WTC11 (cell line): ENCODE results near the gene TGFBRAP1.

ENCODE experiments used
- ETV6 ChIP-seq: sonication (generic); formaldehyde crosslinking; IDR thresholded peaks from 2 replicates; pipeline ENCODE4 v1.8.1; 2022; ENCODE audit warnings: mild to moderate bottlenecking, missing genetic modification reagents
- FOXJ3 ChIP-seq: sonication (generic); formaldehyde crosslinking; IDR thresholded peaks from 2 replicates; pipeline ENCODE4 v1.9.0; 2021; ENCODE audit warnings: missing genetic modification reagents, mild to moderate bottlenecking, borderline replicate concordance
- TCF7 ChIP-seq: sonication (generic); formaldehyde crosslinking; IDR thresholded peaks from 2 replicates; pipeline ENCODE4 v1.8.0; 2022; ENCODE audit warnings: mild to moderate bottlenecking, low read depth, missing genetic modification reagents, moderate library complexity
- ZNF121 ChIP-seq: sonication (generic); formaldehyde crosslinking; IDR thresholded peaks from 2 replicates; pipeline ENCODE4 v1.8.0; 2023; ENCODE audit warnings: missing genetic modification reagents
- TF ChIP-seq, protein P1 (sequence below): fragments of 200-600 bp; IDR thresholded peaks from 2 replicates; pipeline ENCODE4 v1.8.0; 2022; ENCODE audit warnings: antibody characterized with exemption
- TF ChIP-seq, protein P2 (sequence below): sonication (generic); formaldehyde crosslinking; conservative IDR thresholded peaks from 2 replicates; pipeline ENCODE4 v1.8.1; 2023; ENCODE audit warnings: mild to moderate bottlenecking, low read depth, missing genetic modification reagents, moderate library complexity
- TF ChIP-seq, protein P3 (sequence below): sonication (generic); formaldehyde crosslinking; IDR thresholded peaks from 2 replicates; pipeline ENCODE4 v1.8.0; 2022; ENCODE audit warnings: mild to moderate bottlenecking, missing genetic modification reagents
- TF ChIP-seq, protein P4 (sequence below): sonication (generic); formaldehyde crosslinking; IDR thresholded peaks from 2 replicates; pipeline ENCODE4 v1.8.1; 2022; ENCODE audit warnings: low read depth, missing genetic modification reagents, borderline replicate concordance

DNA sequence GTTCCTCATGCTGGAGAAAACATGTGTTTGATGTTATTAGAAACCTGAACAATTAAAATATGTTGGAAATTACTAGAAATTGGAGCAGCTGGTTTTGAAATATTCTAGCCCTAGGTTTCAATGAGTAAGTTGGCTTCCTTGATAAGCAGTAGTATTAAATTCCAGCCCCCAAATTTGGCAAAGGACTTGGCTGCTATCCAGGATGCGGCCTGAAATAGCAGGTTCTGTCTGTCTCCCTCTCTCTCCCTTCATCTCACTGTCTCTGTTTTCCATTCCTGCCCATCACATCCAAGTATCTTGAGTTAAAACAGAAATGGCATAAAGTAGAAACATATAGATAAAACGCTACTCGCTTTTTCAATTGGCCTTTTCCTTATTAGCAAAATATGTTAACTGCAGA, 108.9 kb downstream of the TGFBRAP1 start:
- TF ChIP-seq, protein P1, sequence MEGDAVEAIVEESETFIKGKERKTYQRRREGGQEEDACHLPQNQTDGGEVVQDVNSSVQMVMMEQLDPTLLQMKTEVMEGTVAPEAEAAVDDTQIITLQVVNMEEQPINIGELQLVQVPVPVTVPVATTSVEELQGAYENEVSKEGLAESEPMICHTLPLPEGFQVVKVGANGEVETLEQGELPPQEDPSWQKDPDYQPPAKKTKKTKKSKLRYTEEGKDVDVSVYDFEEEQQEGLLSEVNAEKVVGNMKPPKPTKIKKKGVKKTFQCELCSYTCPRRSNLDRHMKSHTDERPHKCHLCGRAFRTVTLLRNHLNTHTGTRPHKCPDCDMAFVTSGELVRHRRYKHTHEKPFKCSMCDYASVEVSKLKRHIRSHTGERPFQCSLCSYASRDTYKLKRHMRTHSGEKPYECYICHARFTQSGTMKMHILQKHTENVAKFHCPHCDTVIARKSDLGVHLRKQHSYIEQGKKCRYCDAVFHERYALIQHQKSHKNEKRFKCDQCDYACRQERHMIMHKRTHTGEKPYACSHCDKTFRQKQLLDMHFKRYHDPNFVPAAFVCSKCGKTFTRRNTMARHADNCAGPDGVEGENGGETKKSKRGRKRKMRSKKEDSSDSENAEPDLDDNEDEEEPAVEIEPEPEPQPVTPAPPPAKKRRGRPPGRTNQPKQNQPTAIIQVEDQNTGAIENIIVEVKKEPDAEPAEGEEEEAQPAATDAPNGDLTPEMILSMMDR = no peak
- TF ChIP-seq, protein P2, sequence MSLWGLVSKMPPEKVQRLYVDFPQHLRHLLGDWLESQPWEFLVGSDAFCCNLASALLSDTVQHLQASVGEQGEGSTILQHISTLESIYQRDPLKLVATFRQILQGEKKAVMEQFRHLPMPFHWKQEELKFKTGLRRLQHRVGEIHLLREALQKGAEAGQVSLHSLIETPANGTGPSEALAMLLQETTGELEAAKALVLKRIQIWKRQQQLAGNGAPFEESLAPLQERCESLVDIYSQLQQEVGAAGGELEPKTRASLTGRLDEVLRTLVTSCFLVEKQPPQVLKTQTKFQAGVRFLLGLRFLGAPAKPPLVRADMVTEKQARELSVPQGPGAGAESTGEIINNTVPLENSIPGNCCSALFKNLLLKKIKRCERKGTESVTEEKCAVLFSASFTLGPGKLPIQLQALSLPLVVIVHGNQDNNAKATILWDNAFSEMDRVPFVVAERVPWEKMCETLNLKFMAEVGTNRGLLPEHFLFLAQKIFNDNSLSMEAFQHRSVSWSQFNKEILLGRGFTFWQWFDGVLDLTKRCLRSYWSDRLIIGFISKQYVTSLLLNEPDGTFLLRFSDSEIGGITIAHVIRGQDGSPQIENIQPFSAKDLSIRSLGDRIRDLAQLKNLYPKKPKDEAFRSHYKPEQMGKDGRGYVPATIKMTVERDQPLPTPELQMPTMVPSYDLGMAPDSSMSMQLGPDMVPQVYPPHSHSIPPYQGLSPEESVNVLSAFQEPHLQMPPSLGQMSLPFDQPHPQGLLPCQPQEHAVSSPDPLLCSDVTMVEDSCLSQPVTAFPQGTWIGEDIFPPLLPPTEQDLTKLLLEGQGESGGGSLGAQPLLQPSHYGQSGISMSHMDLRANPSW (CRISPR knock-in tag) = no peak
- TF ChIP-seq ETV6 (CRISPR knock-in tag) (no peak), TCF7 (no peak), ZNF121 (CRISPR knock-in tag) (no peak), FOXJ3 (CRISPR knock-in tag) (no peak)
- TF ChIP-seq, protein P3, sequence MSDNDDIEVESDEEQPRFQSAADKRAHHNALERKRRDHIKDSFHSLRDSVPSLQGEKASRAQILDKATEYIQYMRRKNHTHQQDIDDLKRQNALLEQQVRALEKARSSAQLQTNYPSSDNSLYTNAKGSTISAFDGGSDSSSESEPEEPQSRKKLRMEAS (CRISPR knock-in tag) = no peak
- TF ChIP-seq, protein P4, sequence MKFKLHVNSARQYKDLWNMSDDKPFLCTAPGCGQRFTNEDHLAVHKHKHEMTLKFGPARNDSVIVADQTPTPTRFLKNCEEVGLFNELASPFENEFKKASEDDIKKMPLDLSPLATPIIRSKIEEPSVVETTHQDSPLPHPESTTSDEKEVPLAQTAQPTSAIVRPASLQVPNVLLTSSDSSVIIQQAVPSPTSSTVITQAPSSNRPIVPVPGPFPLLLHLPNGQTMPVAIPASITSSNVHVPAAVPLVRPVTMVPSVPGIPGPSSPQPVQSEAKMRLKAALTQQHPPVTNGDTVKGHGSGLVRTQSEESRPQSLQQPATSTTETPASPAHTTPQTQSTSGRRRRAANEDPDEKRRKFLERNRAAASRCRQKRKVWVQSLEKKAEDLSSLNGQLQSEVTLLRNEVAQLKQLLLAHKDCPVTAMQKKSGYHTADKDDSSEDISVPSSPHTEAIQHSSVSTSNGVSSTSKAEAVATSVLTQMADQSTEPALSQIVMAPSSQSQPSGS (CRISPR knock-in tag) = no peak
